ENCODE results near the gene TRIM50. TPM values are rescaled to one million over a fixed set of nuclear protein-coding genes. Genes with fewer than 3 reads are reported as not detected.
"Not testable (repeated sequence)": the region's sequence is repeated elsewhere in the genome, so short reads cannot be mapped to it uniquely, and the experiment has no call there.

TRIM50 gene
- total and polyA plus RNA-seq, 2 experiments from 2014 or later, result 0.10 TPM; not detected in 1

DNA sequence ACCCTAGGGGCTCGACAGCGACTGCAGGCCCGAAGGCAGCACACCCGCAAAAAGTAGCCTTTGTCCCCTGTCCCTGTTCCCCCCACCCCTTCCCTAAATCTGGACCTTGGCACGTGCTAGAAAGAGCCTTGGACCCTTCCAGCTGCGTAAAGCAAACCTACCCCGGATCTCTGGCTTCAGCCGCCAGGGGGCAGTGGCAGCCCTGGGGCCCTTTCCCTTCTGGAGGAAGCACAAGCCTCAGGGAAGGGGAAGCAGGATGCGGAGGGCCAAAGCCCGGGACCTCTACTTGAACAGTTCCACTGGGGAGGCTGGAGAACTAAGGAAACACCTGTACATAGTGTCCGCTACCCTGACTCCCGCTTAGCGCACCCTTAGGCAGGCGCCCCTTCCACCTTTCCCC is 26.8 kb downstream of the TRIM50 start:
- H3K36me3 ChIP-seq (ENCODE audit: insufficient read depth); H3K79me2 ChIP-seq (replicated peaks; ENCODE audit: insufficient read depth); H2AFZ ChIP-seq; H3K4me1 Mint-ChIP-seq; H3K4me2 ChIP-seq; H3K27me3 ChIP-seq (ENCODE audit: insufficient read depth); H3K9me3 Mint-ChIP-seq; H3K4me3 ChIP-seq; H3K9me2 ChIP-seq (ENCODE audit: insufficient read depth); H3K27ac Mint-ChIP-seq; H3K4me3 Mint-ChIP-seq; H3K27me3 Mint-ChIP-seq (ENCODE audit: insufficient read depth, low read depth, poor library complexity); H3K27ac ChIP-seq (ENCODE audit: low read depth); H3F3A ChIP-seq (replicated peaks; ENCODE audit: low read depth); DNase-seq (ENCODE audit: low spot score); H3K4me1 ChIP-seq (ENCODE audit: insufficient read depth); H4K20me1 ChIP-seq (replicated peaks; ENCODE audit: insufficient read depth): not testable (repeated sequence)
- ATAC-seq, result peak; percentile 93
- peaks cover 24% of the 10 kb centered on the region for H3K36me3 Mint-ChIP-seq (ENCODE audit: low read depth)
- TF ChIP-seq, protein P1, sequence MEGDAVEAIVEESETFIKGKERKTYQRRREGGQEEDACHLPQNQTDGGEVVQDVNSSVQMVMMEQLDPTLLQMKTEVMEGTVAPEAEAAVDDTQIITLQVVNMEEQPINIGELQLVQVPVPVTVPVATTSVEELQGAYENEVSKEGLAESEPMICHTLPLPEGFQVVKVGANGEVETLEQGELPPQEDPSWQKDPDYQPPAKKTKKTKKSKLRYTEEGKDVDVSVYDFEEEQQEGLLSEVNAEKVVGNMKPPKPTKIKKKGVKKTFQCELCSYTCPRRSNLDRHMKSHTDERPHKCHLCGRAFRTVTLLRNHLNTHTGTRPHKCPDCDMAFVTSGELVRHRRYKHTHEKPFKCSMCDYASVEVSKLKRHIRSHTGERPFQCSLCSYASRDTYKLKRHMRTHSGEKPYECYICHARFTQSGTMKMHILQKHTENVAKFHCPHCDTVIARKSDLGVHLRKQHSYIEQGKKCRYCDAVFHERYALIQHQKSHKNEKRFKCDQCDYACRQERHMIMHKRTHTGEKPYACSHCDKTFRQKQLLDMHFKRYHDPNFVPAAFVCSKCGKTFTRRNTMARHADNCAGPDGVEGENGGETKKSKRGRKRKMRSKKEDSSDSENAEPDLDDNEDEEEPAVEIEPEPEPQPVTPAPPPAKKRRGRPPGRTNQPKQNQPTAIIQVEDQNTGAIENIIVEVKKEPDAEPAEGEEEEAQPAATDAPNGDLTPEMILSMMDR (conservative IDR thresholded peaks at IDR 0.05; ENCODE audit: low read depth in 2 of 2), result peak in 1 of 2 experiments; percentile 24; a peak in 2 of 4 replicates

DNA sequence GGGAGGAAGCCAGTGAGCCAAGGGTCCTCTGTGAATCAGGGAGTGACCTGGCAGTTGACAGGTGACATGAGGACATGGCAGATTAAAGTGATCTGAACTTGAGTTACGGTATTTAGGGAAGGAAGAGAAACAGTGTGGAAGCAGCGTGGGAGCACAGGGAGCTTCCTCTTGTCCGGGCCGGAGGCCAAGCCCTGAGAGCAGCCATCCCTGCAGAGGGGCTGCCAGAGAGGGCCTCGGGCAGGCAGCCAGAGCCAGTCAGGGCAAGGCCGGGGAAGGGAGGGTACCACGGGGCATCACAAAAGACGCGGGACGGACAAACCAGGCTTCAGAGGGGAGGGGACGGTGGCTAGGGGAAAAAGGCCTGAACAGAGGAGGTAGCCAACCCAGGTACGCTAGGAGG is 28.1 kb downstream of the TRIM50 start:
- H3K36me3 Mint-ChIP-seq (ENCODE audit: low read depth), result peaks cover 16% of the 10 kb centered on the region
- H3K9me3 Mint-ChIP-seq, H3K27ac Mint-ChIP-seq: not testable (repeated sequence)

DNA sequence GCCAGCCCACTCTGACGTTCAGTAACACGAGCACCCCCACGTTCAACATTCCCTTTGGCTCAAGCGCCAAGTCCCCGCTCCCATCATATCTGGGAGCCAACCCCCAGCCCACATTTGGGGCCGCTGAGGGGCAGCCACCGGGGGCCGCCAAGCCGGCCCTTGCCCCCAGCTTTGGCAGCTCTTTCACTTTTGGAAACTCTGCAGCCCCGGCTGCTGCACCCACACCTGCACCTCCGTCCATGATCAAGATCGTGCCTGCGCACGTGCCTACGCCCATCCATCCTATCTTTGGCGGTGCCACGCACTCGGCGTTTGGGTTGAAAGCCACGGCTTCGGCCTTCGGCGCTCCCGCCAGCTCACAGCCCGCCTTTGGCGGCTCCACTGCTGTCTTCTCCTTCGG is 30.2 kb downstream of the TRIM50 start:
- not testable (repeated sequence) for H3K27me3 ChIP-seq (ENCODE audit: insufficient read depth); ATAC-seq; H3K79me2 ChIP-seq (replicated peaks; ENCODE audit: insufficient read depth); H3K27ac Mint-ChIP-seq; H3K4me1 Mint-ChIP-seq; H3K4me2 ChIP-seq; H3K9me2 ChIP-seq (ENCODE audit: insufficient read depth); H3K36me3 ChIP-seq (ENCODE audit: insufficient read depth); DNase-seq (ENCODE audit: low spot score); H4K20me1 ChIP-seq (replicated peaks; ENCODE audit: insufficient read depth); H3K4me3 ChIP-seq; H3F3A ChIP-seq (replicated peaks; ENCODE audit: low read depth); H2AFZ ChIP-seq; H3K27me3 Mint-ChIP-seq (ENCODE audit: insufficient read depth, low read depth, poor library complexity); H3K4me3 Mint-ChIP-seq; H3K9me3 Mint-ChIP-seq; H3K4me1 ChIP-seq (ENCODE audit: insufficient read depth); H3K27ac ChIP-seq (ENCODE audit: low read depth); H3K36me3 Mint-ChIP-seq (ENCODE audit: low read depth)

More for the DNA sequence above, 28.1 kb downstream of the TRIM50 start:
- H3F3A ChIP-seq (replicated peaks; ENCODE audit: low read depth); H2AFZ ChIP-seq; H3K4me3 ChIP-seq; H3K27me3 ChIP-seq (ENCODE audit: insufficient read depth); H3K79me2 ChIP-seq (replicated peaks; ENCODE audit: insufficient read depth); H3K4me3 Mint-ChIP-seq; H3K27ac ChIP-seq (ENCODE audit: low read depth); H3K27me3 Mint-ChIP-seq (ENCODE audit: insufficient read depth, low read depth, poor library complexity); H3K4me1 Mint-ChIP-seq; H3K9me2 ChIP-seq (ENCODE audit: insufficient read depth); H3K4me1 ChIP-seq (ENCODE audit: insufficient read depth); H3K36me3 ChIP-seq (ENCODE audit: insufficient read depth); DNase-seq (ENCODE audit: low spot score); ATAC-seq; H3K4me2 ChIP-seq; H4K20me1 ChIP-seq (replicated peaks; ENCODE audit: insufficient read depth): not testable (repeated sequence)

DNA sequence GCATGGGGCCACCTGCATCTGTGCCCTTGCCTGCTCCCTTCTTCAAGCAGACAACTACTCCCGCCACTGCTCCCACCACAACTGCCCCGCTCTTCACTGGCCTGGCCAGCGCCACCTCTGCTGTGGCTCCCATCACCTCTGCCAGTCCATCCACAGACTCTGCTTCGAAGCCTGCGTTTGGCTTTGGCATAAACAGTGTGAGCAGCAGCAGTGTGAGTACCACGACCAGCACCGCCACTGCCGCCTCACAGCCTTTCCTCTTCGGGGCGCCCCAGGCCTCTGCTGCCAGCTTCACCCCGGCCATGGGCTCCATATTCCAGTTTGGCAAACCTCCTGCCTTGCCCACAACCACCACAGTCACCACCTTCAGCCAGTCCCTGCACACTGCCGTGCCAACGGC is 30.6 kb downstream of the TRIM50 start:
- not testable (repeated sequence) for H3K4me3 ChIP-seq; H3K27me3 ChIP-seq (ENCODE audit: insufficient read depth); H3K27ac Mint-ChIP-seq; H3K27ac ChIP-seq (ENCODE audit: low read depth); H2AFZ ChIP-seq; DNase-seq (ENCODE audit: low spot score); H3K4me3 Mint-ChIP-seq; H3K4me1 ChIP-seq (ENCODE audit: insufficient read depth); H3K36me3 ChIP-seq (ENCODE audit: insufficient read depth); H3K79me2 ChIP-seq (replicated peaks; ENCODE audit: insufficient read depth); ATAC-seq; H3K4me2 ChIP-seq; H3F3A ChIP-seq (replicated peaks; ENCODE audit: low read depth); H3K9me2 ChIP-seq (ENCODE audit: insufficient read depth); H3K27me3 Mint-ChIP-seq (ENCODE audit: insufficient read depth, low read depth, poor library complexity); H3K36me3 Mint-ChIP-seq (ENCODE audit: low read depth); H3K4me1 Mint-ChIP-seq; H4K20me1 ChIP-seq (replicated peaks; ENCODE audit: insufficient read depth); H3K9me3 Mint-ChIP-seq

DNA sequence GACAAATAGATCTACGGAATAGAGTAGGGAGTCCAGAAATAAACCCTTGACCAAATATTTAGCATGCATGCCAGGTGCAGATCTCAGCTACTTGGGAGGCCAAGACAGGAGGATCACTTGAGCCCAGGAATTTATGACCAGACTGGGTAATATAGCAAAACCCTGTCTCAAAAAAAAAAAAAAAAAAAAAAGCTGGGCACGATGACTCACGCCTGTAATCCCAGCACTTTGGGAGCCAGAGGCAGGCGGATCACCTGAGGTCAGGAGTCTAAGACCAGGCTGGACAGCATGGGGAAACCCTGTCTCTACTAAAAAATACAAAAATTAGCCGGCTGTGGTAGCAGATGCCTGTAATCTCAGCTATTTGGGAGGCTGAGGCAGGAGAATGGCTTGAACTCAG is 50.7 kb downstream of the TRIM50 start:
- not testable (repeated sequence) for H3K9me3 Mint-ChIP-seq, ATAC-seq, H3K4me3 Mint-ChIP-seq

DNA sequence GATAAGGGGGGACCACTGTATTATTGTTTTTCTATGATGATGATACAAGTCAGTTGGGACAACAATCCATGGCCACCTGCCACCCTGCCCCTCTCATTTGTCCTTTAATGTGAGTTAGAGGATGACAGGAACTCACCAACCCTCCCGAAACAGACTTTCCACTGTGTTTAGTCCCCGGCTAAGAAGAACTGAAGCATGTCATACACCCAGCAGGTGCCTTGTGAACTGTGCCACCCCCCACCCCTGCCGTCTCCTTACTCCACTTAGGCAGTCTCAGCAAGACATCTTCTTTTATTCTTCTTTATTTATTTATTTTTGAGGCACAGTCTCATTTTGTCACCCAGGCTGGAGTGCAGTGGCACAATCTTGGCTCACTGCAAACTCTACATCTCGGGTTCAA is 60.1 kb downstream of the TRIM50 start:
- H3K4me3 ChIP-seq; H3K4me2 ChIP-seq; H3K27ac Mint-ChIP-seq; H3K4me3 Mint-ChIP-seq; H3K27ac ChIP-seq (ENCODE audit: low read depth); H2AFZ ChIP-seq; H3K79me2 ChIP-seq (replicated peaks; ENCODE audit: insufficient read depth); ATAC-seq; H3K36me3 Mint-ChIP-seq (ENCODE audit: low read depth); H4K20me1 ChIP-seq (replicated peaks; ENCODE audit: insufficient read depth); H3K27me3 ChIP-seq (ENCODE audit: insufficient read depth); H3K9me3 Mint-ChIP-seq; H3K36me3 ChIP-seq (ENCODE audit: insufficient read depth); H3K4me1 Mint-ChIP-seq; H3K27me3 Mint-ChIP-seq (ENCODE audit: insufficient read depth, low read depth, poor library complexity); H3F3A ChIP-seq (replicated peaks; ENCODE audit: low read depth); H3K4me1 ChIP-seq (ENCODE audit: insufficient read depth); H3K9me2 ChIP-seq (ENCODE audit: insufficient read depth); DNase-seq (ENCODE audit: low spot score): not testable (repeated sequence)

More for the DNA sequence above, 50.7 kb downstream of the TRIM50 start:
- H2AFZ ChIP-seq; H3F3A ChIP-seq (replicated peaks; ENCODE audit: low read depth); H3K79me2 ChIP-seq (replicated peaks; ENCODE audit: insufficient read depth); H3K36me3 Mint-ChIP-seq (ENCODE audit: low read depth); H3K4me3 ChIP-seq; H3K27ac Mint-ChIP-seq; H3K27ac ChIP-seq (ENCODE audit: low read depth); H3K9me2 ChIP-seq (ENCODE audit: insufficient read depth); H3K4me1 Mint-ChIP-seq; H3K4me2 ChIP-seq; H4K20me1 ChIP-seq (replicated peaks; ENCODE audit: insufficient read depth); DNase-seq (ENCODE audit: low spot score); H3K27me3 ChIP-seq (ENCODE audit: insufficient read depth); H3K36me3 ChIP-seq (ENCODE audit: insufficient read depth); H3K4me1 ChIP-seq (ENCODE audit: insufficient read depth); H3K27me3 Mint-ChIP-seq (ENCODE audit: insufficient read depth, low read depth, poor library complexity): not testable (repeated sequence)

Data from GM23338 (cell line).